ENCODE measurements around the gene SDK1.

SDK1 gene

DNA sequence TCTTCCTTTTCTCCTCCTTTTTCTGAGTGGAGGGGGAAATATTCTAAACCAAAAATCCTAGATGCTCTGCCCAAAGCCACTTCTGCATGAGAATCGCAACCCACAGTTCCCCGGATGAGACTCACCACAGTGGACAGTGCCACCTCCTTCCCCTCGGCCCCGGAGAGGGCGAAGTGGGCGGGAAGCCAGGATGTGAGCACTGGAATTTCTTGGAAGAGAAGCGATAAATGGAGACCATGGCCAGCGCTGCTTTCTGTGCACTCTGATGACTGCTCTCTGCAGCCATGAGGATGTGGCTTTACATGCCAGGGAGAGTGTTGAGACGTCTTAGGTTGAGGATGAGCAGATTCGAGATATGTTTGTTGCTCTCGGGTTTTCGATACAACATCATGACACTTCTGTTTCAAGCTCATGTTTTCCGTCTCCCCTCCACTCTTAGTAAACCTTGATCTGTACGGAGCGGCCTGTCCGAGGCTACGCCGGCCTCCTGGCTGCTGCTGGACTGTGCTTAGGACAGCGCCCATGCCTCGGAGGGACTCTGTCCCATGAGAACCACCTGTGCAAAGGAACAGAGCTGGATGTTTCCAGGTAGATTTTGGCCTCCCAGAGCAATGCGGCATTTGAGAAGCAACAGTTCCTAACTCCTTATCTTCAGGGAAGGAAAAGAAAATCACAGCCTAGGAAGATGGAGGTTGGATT, 966.4 kb downstream of the SDK1 start:
- no peak for DNase-seq

DNA sequence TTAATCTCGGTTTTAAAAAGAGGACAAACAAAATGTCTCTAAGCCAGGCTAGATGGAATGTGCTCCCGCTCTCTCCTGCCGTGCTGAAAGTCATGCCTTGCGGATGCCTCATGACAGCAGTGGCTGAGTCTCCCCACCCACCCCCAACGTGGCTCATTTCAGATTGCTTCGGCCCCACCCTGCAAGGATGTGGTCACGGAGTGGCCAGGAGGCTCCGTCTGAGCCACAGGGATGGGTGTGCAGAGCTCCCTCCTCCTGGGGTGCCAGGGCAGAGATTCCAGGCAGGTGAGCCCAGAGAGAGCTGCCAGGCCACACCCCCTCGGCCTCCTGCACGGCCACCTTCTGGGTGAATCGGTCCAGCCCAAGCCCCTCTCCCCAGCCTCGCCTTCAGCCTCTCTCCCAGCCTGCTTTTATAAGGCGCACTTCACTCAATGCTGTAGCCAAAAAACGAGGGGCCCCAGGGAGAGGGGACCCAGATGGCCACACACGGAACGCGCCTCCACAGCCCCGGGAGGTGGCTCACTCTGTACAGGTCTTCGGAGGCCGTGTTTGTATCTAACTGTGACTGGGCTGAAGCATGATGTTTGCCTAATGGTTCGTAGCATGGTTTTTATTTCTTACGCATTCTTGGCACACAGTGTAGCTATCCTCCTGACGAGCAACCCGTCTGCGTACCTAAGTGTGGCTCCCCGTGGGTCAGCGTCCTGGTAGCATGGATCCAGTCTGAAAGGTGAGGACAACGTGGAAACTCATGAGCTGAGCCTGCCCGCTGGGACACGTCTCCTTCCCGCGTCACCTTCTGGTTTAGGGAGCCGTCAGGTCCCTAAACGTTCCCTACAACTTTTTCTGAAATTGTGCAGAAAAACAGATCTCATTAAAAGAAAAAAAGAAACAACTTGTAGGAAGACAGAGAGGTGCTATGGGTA, 967.3 kb downstream of the SDK1 start:
- no peak for DNase-seq

DNA sequence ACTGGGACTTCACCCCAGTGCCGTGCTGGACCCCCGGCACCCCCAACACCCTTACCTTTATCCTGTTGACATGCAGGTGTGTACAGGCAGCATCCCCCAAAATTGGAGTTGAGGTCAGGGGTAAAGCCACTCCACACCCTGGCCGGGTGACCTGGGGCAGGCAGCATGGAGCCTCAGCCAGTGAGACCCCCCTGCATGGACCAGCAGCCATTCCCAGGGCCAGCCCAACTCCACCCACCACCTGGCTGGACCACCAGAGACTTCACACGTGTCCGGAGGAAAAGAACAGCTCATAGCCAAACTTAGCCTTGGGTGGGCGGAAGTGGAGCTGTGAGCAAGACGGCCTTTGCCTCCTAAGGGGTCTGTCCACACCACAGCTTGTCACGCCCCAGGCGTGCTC, 968.0 kb downstream of the SDK1 start:
- no peak for DNase-seq

DNA sequence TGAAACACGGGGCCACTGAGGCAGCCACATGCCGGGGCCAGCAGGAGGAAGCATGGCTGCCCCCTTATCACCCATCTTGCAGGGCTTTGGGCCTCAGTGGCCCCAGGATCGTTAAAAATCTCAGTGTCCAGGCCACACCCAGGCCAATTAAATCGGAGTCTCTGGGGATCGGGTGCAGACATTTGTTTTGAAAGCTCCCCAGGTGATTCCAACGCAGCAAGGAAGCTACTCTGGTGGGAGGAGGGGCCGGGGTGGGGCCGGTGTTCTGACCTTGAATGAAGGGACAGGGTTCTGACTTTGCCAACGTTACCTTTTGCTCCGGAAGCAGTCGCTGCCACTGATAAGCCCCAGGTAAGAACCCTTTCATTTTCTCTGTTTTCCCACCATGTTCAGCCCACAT, 968.7 kb downstream of the SDK1 start:
- DNase-seq: no peak

DNA sequence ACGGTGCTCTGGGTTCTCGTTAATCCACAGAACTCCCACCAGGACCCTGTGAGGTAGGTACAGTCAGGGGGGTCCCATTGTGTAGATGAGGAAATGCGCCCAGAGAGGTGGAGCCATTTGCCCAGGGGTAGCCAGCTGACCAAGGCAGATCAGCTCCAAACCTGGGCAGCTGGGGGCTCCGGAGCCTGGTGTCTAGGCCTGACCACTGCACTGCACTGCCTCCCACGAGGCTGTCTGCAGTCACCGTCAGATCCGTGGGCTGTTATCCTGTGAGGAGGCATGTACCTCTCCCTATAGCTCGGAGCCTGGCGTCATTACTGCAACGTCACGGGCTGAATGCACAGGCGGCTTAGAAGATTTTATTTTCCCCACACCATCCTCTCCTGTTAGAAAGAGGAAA, 969.2 kb downstream of the SDK1 start:
- no peak for DNase-seq

DNA sequence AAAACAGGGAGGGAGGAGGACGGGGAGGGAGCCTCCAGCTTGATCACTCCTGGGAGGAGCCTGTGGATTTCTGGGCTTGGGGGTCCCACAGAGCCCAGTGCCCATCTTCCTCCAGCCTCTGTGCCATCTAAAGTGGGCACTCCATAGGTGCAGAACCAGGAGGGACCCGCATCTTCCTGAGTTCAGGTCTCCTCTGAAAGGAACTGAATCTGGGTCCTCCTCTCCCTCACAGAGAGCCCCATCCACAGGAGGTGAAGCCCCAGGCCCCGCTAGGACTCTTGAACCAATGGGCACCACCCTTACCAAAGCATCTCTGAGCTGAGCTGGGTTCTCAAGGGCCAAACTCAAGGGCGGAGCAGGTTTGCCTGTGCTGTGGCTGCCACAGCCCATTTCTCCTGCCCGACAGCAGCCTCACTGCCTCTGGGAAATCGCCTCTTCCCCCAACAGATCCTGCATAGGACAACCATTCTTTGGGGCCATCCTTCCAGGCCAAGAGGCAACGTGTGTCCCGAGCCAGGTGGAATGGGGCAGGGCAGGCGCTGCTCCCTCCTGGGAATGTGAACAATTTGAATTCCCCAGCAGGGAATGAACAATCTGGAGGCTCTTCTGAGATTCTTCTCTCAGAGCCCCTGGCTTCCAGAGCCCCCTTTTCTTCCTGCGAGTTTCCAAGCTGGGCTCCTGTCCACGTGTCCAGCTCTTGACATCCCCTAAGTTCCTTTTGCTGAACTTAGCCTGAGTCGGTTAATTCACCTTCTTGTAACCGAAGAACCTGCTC, 970.1 kb downstream of the SDK1 start:
- no peak for DNase-seq

DNA sequence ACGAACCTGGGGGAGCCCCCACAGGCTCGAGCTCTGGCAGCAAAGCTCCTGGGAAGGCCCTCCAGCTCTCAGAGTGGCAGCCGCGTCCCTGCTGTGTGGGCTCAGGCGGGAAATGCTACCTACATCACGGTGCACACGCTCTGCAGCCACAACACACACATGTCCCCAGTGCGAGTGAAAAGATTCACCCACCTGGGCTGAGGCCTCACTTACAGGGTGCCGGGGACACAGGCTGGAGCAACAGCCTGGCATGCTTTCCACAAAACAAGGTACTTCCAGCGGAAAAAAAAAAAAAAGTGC, 970.6 kb downstream of the SDK1 start:
- no peak for DNase-seq

DNA sequence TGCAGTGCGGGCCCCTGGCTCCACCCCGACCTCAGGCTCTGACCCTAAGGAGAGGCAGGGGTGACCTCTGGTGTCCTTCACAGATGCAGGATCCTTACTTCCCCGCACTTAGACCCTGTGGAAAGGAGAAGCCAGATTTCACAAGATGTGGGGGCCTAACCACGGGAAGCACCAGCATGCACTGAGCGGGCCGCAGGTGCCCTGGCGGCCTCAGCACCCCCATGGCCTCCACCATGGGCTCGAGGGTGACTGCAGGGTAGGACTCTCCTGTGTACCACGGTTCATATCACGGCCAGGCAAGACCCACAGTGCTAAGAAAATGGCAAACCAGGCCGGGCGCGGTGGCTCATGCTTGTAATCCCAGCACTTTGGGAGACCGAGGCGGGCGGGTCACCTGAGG, 971.1 kb downstream of the SDK1 start:
- no peak for DNase-seq

DNA sequence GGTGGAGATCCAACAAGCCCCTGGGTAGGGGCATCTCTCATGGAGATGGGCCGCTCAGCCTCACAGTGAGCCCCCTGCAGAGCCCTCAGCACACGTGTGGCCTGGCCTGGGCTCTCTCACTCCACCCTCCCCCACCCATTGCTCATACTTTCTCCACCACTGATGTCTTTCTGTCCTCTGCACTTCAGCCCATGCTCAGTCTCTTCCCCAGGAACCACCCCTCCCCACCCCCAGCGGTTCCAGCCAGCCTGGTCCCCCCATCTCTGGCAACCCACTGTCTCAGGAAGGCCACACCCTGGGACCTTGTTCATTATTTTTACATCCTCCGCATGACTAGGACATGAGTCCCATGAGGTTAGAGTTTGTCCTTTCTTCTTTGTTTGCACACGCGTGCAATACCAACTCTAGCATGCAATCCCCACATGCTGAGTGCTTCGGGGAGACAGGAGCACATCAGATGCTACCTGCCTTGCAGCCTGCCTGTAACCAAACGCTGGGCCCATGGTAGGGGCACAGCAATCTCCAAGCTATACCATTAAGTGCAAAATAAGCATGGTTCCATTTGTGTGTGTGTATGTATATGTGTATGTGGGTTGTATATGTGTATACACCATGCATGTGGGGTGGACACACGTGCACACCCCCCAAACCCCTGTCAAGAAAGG, 972.6 kb downstream of the SDK1 start:
- no peak for DNase-seq

DNA sequence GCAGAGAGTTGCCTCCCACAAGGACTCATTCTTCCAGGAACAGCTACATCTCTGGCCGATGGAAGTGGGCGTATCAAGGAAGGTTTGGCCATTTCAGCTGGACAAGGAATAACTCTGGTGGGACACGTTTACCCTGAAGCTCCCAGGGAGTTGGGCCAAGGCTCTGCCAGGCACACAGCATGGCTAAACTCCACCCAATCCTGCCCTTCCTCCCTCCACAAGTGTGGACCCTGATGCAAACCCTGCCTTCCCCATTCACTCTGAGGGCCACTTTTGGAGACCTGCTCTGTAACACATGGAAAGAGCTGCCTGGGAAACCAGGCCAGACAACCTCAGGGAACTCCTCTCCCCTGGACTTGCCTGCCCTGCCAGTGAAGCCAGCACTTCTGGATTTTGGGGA, 973.2 kb downstream of the SDK1 start:
- no peak for DNase-seq

DNA sequence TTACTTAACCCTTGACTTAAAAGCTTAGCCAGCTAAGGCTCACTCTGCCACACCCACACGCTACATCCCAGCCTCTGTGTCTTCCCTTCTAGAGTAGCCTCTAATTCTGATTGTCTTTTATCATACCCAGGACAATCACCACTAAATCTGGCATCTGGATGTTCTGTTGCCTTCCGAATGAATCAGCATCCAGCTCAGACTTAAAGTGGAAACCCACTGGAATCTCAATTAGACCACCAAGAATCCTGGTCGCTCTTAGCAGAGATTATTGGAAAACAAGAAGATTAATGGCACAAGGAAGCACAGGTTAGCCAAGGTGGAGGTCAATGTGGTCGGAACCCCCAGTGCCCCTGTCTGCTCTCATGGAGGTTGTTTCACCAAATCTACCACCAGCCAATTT, 976.9 kb downstream of the SDK1 start:
- no peak for DNase-seq

DNA sequence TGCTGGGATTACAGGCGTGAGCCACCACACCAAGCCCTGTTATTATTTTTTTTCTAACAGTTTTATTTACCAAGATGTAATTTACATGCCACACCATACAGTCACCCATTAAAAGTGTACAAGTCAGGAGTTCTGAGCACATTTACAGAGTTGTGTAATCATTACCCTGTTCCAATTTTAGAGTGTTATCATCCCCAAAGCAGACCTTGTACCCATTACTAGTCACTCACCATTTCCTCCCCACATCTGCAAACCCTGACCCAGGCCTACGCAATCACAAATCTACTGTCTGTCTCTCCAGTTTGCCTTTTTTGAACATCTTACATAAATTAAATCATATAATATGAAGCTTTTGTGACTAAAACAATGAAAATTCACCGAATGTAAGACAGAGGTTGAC, 978.2 kb downstream of the SDK1 start:
- DNase-seq: no peak

DNA sequence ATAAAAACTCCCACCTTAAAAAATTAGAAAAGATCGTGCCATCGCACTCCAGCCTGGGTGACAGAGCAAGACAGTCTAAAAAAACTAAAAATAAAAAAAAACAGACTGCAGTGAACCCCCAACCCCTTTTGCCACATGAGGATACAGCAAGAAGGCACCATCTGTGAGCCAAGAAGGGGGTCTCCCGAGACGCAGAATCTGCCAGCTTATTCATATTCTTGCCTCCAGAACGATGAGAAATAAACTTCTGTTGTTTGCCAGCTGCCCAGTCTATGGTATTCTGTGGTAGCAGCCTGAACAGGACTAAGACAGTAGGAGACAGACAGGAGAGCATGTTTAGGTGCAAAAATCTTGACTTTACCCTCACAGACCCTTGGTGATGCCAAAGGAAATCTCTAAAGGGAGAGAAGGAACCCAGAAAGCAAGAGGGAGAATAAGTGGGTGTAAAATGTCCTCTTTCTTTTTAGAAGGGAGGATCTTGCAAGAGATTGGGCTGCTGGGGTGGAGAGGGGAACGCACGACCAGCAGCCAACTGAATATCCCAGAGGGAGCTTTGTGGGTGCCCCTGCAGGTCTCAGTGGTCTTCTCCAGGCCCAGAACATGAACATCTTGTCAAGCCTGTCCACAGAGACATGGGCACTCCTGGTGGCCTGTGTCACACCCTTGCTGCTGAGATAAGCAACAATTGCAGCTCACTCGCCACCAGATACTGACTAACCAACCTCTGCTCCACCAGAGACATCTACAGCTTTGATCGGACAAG, 980.4 kb downstream of the SDK1 start:
- DNase-seq: no peak

DNA sequence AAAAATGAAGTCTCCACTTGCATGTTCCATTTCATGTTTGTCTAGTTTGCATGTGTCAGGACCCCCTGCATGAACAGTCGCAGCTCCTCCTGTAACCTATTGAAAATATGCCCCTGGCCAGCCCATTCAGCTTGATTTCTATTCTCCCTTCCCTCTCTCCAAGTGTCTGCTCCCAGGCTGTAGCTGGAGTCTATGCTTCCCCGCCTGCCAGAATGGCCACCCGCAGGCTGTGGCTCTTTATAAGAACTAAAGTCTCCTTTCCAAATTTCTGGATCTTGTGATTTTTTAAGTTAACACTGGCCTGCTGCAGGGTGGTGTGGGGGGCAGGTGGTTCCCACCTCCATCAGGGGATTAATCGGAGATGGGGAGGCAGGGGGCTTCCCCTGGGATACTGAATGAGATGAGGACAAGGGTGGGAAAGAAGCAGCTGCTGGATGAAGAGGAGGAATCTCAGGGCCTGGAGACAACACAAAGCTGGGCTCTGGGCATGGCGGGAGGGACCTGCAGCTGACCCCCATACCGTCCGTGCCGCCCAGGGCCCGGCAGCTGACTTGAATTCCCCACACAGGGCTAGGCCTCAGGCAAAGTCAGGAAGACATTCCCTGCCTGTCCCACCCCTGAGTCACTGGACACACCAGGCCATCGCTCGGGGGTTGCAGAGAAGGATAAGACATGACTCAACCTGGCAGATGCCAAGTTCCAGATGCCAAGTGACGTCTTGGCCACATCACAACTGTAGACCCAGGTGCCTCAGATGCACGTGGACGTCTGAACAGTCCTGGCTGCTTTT, 981.6 kb downstream of the SDK1 start:
- no peak for DNase-seq

DNA sequence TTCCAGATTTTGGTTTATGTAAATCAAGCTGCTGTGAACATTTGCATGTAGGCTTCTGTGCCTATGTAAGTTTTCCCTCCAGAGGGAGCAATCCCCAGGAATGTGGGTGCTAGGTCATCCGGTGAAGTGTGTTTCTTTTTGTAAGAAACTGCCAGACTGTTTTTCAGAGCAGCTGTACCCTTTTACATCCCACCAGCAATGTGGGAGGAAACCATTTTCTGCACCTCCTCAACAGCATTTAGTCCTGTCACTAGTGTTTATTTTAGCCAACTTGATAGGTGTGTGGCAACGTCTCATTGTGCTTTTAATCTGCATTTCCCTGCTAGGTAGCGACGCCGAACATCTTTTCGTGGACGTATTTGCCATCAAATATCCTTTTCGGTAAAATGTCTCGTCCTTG, 985.3 kb downstream of the SDK1 start:
- DNase-seq: no peak

DNA sequence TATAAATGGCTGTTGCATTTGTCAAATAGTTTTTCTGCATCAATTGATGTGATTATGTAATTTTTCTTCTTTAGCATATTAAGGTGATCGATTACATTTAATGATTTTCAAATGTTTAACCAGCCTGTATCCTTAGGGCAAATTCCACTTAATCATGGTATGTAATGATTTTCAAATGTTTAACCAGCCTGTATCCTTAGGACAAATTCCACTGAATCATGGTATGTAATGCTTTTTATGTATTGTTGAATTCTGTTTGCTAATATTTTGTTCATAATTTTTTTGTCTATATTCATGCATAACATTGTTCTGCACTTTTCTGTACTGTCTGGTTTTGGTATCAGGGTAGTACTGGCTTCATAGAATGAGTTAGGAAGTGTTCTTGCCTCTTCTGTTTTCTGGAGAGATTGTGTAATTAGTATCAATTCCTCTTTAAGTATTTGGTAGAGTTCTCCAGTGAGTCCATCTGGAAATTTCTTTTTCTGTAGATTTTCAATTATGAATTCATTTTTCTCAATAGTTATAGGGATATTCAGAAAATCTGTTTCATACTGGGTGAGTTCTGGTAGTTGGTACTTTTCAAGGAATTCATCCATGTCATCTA, 987.8 kb downstream of the SDK1 start:
- no peak for DNase-seq

DNA sequence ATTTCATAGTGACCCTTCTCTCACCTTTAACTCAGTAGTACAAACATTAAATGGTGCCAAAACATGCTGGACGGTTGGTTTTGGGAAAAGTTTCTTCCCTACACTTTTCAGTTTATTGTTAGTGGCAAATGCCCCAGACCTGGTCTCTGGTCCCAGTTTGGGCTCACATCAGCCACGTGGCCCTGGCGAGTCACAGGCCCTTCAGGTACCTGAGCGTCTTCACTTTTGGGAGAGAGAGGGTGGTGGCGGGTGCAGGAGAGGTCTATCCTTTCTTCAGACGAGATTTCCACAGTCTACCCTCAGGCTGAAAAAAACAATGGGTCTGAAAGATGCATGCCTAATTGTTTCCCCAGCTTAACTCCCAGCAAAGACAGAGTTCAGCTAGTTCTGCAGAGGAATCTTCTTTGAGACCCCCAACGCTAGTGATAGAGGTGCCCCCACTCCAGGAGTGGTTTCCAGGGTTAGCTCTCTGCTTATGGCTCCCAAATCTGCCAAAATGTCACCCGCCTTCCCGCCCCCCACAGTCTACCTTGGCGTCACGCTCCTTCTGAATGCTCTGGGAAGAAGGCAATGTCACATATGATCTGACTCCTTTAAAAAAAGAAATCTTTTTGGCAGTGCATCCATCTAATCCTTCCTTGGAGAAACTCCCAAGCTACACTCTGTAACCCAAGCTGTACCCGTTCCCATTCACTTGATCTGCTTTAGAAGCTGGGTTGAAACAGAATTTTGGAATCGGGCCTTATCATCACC, 996.3 kb downstream of the SDK1 start:
- DNase-seq: no peak

DNA sequence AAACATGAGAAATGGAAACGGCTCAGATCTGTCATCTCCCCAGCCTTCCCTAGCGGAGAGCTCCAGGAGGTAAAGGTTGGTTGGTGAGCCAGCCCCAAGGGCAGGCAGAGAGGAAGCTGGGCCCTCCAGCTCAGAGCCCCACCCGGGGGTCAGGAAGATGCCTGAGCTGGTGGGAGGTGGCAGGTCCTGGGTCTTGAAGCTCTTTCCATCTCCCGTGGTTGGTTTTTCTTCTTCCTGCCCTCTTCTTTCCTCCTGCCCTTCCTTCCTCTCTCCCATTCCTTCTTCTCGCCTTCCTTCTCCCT, 996.8 kb downstream of the SDK1 start:
- no peak for DNase-seq

DNA sequence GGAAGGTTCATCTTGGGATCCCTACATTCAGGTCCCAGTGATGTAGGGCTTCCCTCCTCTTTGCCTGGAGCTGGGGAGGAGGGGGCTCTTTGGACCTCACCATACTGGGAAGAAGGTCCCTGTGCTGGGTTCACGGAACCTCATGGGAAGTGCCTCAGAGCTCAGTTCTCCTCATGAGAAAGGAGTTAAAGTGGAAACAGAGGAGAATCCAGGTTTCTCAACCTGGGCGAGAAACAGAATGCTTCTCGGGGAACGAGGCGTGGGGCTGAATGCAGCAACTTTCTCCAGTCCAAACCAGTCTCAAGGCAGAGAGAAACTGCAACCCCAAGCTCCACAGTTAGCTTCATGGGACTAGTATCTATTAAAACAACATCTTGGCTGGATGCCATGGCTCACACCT, 998.4 kb downstream of the SDK1 start:
- DNase-seq: no peak

DNA sequence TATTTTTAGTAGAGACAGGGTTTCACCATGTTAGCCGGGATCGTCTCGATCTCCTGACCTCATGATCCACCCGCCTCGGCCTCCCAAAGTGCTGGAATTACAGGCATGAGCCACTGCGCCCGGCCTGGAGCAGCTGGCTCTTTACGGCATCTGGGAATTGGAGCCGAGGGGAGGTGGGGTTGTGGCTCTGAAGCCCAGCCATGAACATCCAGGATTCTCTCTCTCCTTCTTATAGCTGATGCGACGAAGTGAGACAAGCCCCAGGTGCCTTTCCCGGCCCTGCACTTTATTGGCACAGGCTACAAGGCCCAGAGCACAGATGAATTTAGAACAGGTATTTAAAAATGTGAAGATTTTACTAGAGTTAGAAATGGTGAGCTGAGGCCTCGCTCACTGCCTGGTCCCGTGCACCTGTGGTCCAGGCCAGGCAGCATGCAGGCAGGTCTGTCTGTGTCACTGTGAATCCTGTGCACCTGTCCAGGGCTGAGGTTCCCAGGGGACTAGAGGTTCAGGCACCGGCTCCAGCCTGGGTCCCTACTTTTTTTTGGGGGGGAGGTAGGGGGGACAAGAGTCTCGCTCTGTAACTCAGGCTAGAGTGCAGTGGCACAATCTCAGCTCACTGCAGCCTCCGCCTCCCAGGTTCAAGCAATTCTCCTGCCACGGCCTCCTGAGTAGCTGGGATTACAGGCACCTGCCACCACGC, 1001.3 kb downstream of the SDK1 start:
- DNase-seq: no peak
